ENCODE results near the gene RAPGEF6. TPM values are rescaled to one million over a fixed set of nuclear protein-coding genes. Genes with fewer than 3 reads are reported as not detected.

RAPGEF6 gene
- total RNA-seq, 1 experiment from 2014 or later = 26.1 TPM

GRCh38 chr5:131613423-131613822, 21.6 kb downstream of the RAPGEF6 start:
- POLR2A ChIA-PET (ENCODE audit: low non-redundant PET) = no interaction called here
- H3K27ac ChIP-seq (ENCODE audit: low read depth, low read length, poor library complexity, severe bottlenecking) = no peak overlapping the region
- H3K4me3 ChIP-seq (ENCODE audit: low read depth, low read length, poor library complexity, severe bottlenecking) = no peak overlapping the region
- CTCF ChIA-PET = no interaction called here
- TF ChIP-seq CTCF (conservative IDR thresholded peaks at IDR 0.05; ENCODE audit: low read depth, low read length) (no peak), EZH2 (IDR thresholded peaks at IDR 0.05; ENCODE audit: borderline replicate concordance, low read depth, low read length, poor library complexity, severe bottlenecking) (no peak)
- H3K4me1 ChIP-seq (ENCODE audit: insufficient read depth, low read length, poor library complexity, severe bottlenecking) = no peaks in the 10 kb centered on the region
- no peaks in the 10 kb centered on the region for H3K9me3 ChIP-seq (ENCODE audit: low read depth, low read length, poor library complexity, severe bottlenecking)
- no peaks in the 10 kb centered on the region for H3K27me3 ChIP-seq (replicated peaks; ENCODE audit: insufficient read depth, low read depth, low read length, poor library complexity)
- BruUV-seq (replicated peaks) = no TSS peak
- no peaks in the 10 kb centered on the region for H3K36me3 ChIP-seq (ENCODE audit: insufficient read depth, low read length, poor library complexity, severe bottlenecking)
- no peak for DNase-seq (ENCODE audit: low spot score)
- intact Hi-C loops (cut with micrococcal nuclease; ENCODE audit: unreplicated experiment) = no loop called here

GRCh38 chr5:131611064-131611381, 24.0 kb downstream of the RAPGEF6 start:
- intact Hi-C loops (cut with micrococcal nuclease; ENCODE audit: unreplicated experiment) = no loop called here
- Histone ChIP-seq H3K27me3 (replicated peaks; ENCODE audit: insufficient read depth, low read depth, low read length, poor library complexity) (no peaks in the 10 kb centered on the region), H3K27ac (ENCODE audit: low read depth, low read length, poor library complexity, severe bottlenecking) (no peak overlapping the region), H3K4me1 (ENCODE audit: insufficient read depth, low read length, poor library complexity, severe bottlenecking) (no peaks in the 10 kb centered on the region), H3K4me3 (ENCODE audit: low read depth, low read length, poor library complexity, severe bottlenecking) (no peak overlapping the region), H3K9me3 (ENCODE audit: low read depth, low read length, poor library complexity, severe bottlenecking) (no peaks in the 10 kb centered on the region), H3K36me3 (ENCODE audit: insufficient read depth, low read length, poor library complexity, severe bottlenecking) (no peaks in the 10 kb centered on the region)
- DNase-seq (ENCODE audit: low spot score) = no peak
- BruUV-seq (replicated peaks) = no TSS peak
- ChIA-PET CTCF (no interaction called here), POLR2A (ENCODE audit: low non-redundant PET) (no interaction called here)
- TF ChIP-seq EZH2 (IDR thresholded peaks at IDR 0.05; ENCODE audit: borderline replicate concordance, low read depth, low read length, poor library complexity, severe bottlenecking) (no peak), CTCF (conservative IDR thresholded peaks at IDR 0.05; ENCODE audit: low read depth, low read length) (no peak)

- ChIA-PET CTCF (no interaction called here), POLR2A (ENCODE audit: low non-redundant PET) (no interaction called here)
- Histone ChIP-seq H3K36me3 (ENCODE audit: insufficient read depth, low read length, poor library complexity, severe bottlenecking) (no peaks in the 10 kb centered on the region), H3K27me3 (replicated peaks; ENCODE audit: insufficient read depth, low read depth, low read length, poor library complexity) (no peaks in the 10 kb centered on the region), H3K4me1 (ENCODE audit: insufficient read depth, low read length, poor library complexity, severe bottlenecking) (no peaks in the 10 kb centered on the region), H3K27ac (ENCODE audit: low read depth, low read length, poor library complexity, severe bottlenecking) (no peak overlapping the region), H3K9me3 (ENCODE audit: low read depth, low read length, poor library complexity, severe bottlenecking) (no peaks in the 10 kb centered on the region), H3K4me3 (ENCODE audit: low read depth, low read length, poor library complexity, severe bottlenecking) (no peak overlapping the region)
- intact Hi-C loops (cut with micrococcal nuclease; ENCODE audit: unreplicated experiment) = no loop called here
- peak; percentile 14 for DNase-seq (ENCODE audit: low spot score)
- TF ChIP-seq CTCF (conservative IDR thresholded peaks at IDR 0.05; ENCODE audit: low read depth, low read length) (no peak), EZH2 (IDR thresholded peaks at IDR 0.05; ENCODE audit: borderline replicate concordance, low read depth, low read length, poor library complexity, severe bottlenecking) (no peak)
- no TSS peak for BruUV-seq (replicated peaks)
Measured at GRCh38 chr5:131610198-131611063, 24.6 kb downstream of the RAPGEF6 start.

All from A673 (cell line).